ENCODE measurements around the gene MLF1.

MLF1 gene

GRCh38 chr3:158651192-158651591, 80.2 kb downstream of the MLF1 start:
- TF ChIP-seq CTCF (IDR thresholded peaks at IDR 0.05; ENCODE audit: insufficient read depth, low read depth, low read length, missing control alignments) = no peak
- H3K4me3 ChIP-seq (ENCODE audit: low read length) = no peak overlapping the region
- no peak for DNase-seq (ENCODE audit: low read depth)

- no peak for TF ChIP-seq CTCF (IDR thresholded peaks at IDR 0.05; ENCODE audit: insufficient read depth, low read depth, low read length, missing control alignments)
- H3K4me3 ChIP-seq (ENCODE audit: low read length) = no peak overlapping the region
- no peak for DNase-seq (ENCODE audit: low read depth)
Observed at GRCh38 chr3:158652463-158652862, 81.5 kb downstream of the MLF1 start.

Measured in epithelial cell of esophagus (primary cell).